Glutamatergic neuron (in vitro differentiated cells): ENCODE results near the gene NPC2. TPM values are rescaled to one million over a fixed set of nuclear protein-coding genes. Genes with fewer than 3 reads are reported as not detected.

Experiments
- DNase-seq: peaks from one replicate; pipeline ENCODE4 v3.0.0; 2022
- H3K27ac Mint-ChIP-seq: one replicate; pipeline ENCODE4 v1.8.0; 2020; ENCODE audit warnings: mild to moderate bottlenecking, mixed read lengths, inconsistent platforms; ENCODE audit not compliant: unreplicated experiment
- H3K27me3 Mint-ChIP-seq: one replicate; pipeline ENCODE4 v1.8.0; 2020; ENCODE audit warnings: mild to moderate bottlenecking, moderate library complexity, mixed read lengths, inconsistent platforms; ENCODE audit not compliant: unreplicated experiment
- H3K36me3 Mint-ChIP-seq: one replicate; pipeline ENCODE4 v1.8.0; 2020; ENCODE audit warnings: mild to moderate bottlenecking, mixed read lengths, inconsistent platforms; ENCODE audit not compliant: unreplicated experiment
- H3K4me1 Mint-ChIP-seq: one replicate; pipeline ENCODE4 v1.8.0; 2020; ENCODE audit warnings: mild to moderate bottlenecking, low read depth, mixed read lengths, inconsistent platforms; ENCODE audit not compliant: unreplicated experiment
- H3K4me3 Mint-ChIP-seq: one replicate; pipeline ENCODE4 v1.8.0; 2020; ENCODE audit warnings: mild to moderate bottlenecking, mixed read lengths, inconsistent platforms; ENCODE audit not compliant: unreplicated experiment
- H3K9me3 Mint-ChIP-seq: one replicate; pipeline ENCODE4 v1.8.0; 2020; ENCODE audit warnings: mild to moderate bottlenecking, moderate library complexity, mixed read lengths, inconsistent platforms; ENCODE audit not compliant: unreplicated experiment
- total RNA-seq: library from RNA; stranded (reverse); fragmentation: NEBNext Ultra II Directional; extraction: Animal tissue kit (Norgen Biotek cat#: 25700); gene quantifications from one replicate; pipeline ENCODE4 v1.2.1, GENCODE V29; 2021; ENCODE audit not compliant: unreplicated experiment
- TF ChIP-seq, protein P1 (sequence below): fragments of 200-600 bp; sonication (generic); IDR thresholded peaks from one replicate; pipeline ENCODE4 v1.5.0; 2021; ENCODE audit not compliant: partially characterized antibody, unreplicated experiment

The NPC2 gene
- total RNA-seq, 1 donor from 2014 or later = 17.6 TPM

DNA sequence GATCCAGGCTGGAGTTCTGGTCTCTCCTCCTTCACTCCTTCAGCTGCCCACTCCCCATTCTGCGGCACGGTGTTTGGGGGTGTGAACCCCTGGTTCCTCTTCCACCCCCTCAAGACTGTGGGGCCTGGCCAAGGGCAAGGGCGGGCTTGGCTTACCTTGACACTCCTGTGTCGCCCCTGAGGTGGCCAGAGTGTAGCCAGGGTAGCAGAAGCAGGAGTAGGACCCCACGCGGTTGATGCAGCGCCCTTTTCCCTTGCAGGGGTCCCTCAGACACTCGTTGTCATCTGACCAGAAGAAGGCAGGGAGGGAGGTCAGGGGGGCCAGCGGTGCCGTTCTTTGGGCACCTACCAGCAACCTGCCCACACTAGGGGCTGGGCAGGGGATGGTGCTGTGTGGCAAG is 28.7 kb upstream of the NPC2 start:
- Mint-ChIP-seq H3K4me1 (no peaks in the 10 kb centered on the region), H3K4me3 (no peak overlapping the region), H3K36me3 (no peaks in the 10 kb centered on the region), H3K9me3 (peaks cover 2% of the 10 kb centered on the region), H3K27ac (no peak overlapping the region), H3K27me3 (peaks cover 9% of the 10 kb centered on the region)
- no peak for DNase-seq
- TF ChIP-seq, protein P1, sequence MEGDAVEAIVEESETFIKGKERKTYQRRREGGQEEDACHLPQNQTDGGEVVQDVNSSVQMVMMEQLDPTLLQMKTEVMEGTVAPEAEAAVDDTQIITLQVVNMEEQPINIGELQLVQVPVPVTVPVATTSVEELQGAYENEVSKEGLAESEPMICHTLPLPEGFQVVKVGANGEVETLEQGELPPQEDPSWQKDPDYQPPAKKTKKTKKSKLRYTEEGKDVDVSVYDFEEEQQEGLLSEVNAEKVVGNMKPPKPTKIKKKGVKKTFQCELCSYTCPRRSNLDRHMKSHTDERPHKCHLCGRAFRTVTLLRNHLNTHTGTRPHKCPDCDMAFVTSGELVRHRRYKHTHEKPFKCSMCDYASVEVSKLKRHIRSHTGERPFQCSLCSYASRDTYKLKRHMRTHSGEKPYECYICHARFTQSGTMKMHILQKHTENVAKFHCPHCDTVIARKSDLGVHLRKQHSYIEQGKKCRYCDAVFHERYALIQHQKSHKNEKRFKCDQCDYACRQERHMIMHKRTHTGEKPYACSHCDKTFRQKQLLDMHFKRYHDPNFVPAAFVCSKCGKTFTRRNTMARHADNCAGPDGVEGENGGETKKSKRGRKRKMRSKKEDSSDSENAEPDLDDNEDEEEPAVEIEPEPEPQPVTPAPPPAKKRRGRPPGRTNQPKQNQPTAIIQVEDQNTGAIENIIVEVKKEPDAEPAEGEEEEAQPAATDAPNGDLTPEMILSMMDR = no peak

DNA sequence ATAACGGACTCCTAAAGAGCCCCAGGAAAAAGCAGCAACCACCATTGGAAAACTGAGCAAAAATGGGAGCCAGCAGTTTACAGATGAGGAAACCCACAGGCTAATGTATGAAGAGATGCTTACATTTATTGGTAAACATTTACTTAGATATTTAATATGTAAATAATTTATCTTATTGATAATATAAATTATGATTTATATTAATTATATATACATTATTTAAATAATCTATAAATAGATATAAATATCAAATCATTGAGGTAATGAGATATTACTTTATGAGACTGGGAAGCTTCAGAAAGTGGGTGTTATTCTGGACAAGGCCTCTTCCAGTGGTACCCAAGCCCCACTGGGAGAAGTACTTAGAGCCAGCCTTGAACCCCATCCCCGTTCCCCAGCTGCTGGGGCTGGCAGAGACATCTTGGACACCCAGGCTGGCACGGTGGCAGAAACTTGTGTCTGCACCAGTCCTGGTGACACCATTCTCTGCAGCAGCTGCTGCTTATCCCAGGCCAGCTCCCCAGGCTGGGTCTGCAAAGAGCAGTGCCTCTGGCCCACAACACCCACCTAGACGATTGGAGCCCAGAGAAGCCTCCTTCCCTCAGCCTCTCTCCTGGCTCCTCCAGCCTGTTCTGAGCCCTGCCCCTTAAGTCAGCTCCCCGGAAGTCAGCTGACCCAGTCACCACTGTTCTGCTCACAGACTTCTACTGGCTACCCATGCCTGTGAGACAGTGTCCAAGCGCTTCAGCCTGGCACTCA is 26.4 kb upstream of the NPC2 start:
- TF ChIP-seq, protein P1 = no peak
- Mint-ChIP-seq H3K4me1 (peaks cover 2% of the 10 kb centered on the region), H3K4me3 (no peak overlapping the region), H3K27me3 (peaks cover 4% of the 10 kb centered on the region), H3K27ac (no peak overlapping the region), H3K9me3 (peaks cover 2% of the 10 kb centered on the region), H3K36me3 (no peaks in the 10 kb centered on the region)
- no peak for DNase-seq

DNA sequence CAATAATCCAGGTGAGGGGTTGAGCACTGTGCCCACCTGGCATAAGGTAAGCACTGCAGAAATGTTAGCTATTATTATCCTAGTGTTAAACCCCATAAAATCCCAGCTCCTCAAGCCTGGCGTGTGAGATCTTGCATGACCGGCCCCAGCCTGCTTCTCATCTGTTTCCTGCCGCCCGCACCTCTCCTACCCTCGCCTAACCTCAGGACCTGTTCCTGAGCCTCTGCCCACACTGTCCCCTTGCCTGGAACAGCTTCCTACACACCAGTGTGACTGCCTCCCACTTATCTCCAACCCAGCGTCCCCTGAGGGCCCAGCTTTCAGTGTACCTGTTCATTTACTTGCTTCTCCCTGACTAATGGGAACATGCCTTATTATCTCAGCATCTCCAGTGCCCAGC is 25.1 kb upstream of the NPC2 start:
- peaks cover 2% of the 10 kb centered on the region for H3K9me3 Mint-ChIP-seq
- H3K4me1 Mint-ChIP-seq = peaks cover 5% of the 10 kb centered on the region
- H3K27me3 Mint-ChIP-seq = peaks cover 3% of the 10 kb centered on the region
- H3K4me3 Mint-ChIP-seq = no peak overlapping the region
- TF ChIP-seq, protein P1 = no peak
- H3K36me3 Mint-ChIP-seq = no peaks in the 10 kb centered on the region
- no peak overlapping the region for H3K27ac Mint-ChIP-seq
- no peak for DNase-seq

DNA sequence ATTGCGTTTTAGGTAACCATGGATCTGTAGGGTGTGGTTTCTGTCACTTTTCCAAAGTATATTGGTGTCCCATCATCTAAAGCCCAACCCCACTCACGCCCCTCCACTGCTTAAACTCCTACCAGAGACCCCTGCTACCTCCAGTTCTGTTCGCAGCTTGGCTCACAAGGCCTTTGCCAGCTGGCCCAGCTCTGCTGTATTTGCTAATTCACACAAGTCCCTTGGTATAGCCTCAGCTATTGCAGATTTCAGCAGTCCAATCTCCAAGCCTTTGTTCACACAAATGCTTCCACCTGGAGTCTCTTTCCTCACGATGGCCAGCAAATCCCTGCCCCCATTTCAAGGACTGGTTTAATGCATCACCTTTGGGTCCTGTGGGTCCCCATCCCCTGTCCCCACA is 24.6 kb upstream of the NPC2 start:
- Mint-ChIP-seq H3K27ac (no peak overlapping the region), H3K36me3 (no peaks in the 10 kb centered on the region), H3K27me3 (peaks cover 2% of the 10 kb centered on the region), H3K4me3 (no peak overlapping the region), H3K9me3 (peaks cover 2% of the 10 kb centered on the region), H3K4me1 (peaks cover 5% of the 10 kb centered on the region)
- TF ChIP-seq, protein P1 = no peak
- DNase-seq = no peak

DNA sequence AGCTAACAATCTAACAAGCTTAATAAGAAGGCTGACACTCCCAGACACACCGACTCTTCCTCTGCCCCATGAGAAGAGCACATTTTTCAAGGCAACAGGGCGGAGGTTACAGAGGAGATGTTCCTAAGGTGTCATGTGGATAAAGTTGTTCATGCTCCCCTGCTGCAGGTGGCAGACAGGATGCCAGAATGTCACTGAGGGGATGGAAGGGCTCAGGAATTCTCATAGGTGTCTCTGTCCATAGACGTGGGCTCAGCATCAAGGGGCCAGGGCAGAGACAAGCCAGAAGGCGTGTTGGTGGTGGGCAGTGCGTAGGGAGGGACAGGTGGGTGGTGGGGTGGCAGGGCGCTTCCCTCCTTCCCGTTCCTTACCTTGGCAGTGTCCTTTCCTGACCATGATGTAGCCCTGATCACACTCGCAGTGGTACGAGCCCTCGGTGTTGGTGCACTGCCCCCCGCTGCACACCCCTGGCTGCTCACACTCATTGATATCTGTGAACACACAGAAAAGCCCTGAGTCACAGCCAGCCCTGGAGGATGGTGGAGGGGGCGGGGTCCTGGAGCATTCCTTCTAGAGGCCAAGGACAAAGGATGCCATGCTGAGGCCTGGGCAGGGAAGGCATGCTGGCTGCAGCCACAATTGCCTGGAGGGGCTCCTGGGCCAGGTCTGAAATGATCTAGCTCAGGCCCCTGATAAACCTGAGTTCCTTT is 23.5 kb upstream of the NPC2 start:
- Mint-ChIP-seq H3K27ac (no peak overlapping the region), H3K36me3 (no peaks in the 10 kb centered on the region), H3K27me3 (peaks cover 2% of the 10 kb centered on the region), H3K4me1 (peaks cover 5% of the 10 kb centered on the region), H3K4me3 (no peak overlapping the region), H3K9me3 (peaks cover 2% of the 10 kb centered on the region)
- TF ChIP-seq, protein P1 = no peak
- DNase-seq = no peak
